Stimulated activated CD8-positive, alpha-beta memory T cell treated with anti-CD3 and anti-CD28 coated beads, Interleukin-12 subunit alpha, Interleukin-12 subunit beta, amount 100 ng/mL, for 24 hours (primary cell): Measurements from ENCODE around the gene CCL11.
"Not testable (repeated sequence)": the region's sequence is repeated elsewhere in the genome, so short reads cannot be mapped to it uniquely, and the experiment has no call there.

Source experiments
- DNase-seq: peaks from one replicate; pipeline ENCODE4 v3.0.0-alpha.2; 2020; ENCODE audit errors: extremely low read depth

The CCL11 gene

DNA sequence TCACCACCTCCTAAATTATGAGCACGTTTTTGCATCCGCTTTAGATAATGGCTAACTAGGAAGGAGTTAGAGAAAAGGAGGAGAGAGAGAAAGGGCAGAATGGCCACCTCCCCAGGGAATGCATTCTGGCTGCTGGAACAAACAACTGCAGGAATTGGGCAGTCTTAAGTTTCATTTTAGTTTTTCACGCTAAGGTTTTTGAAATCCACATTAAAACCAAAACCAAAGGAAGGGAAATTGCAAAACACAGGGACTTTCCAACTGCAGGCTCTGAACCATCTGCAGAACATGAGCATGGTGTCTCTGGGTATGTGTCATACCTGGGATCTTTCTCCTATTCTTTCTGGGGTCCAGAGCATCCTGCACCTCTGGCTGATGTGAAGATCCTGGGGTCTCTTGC lies 21.6 kb downstream of the CCL11 start:
- DNase-seq: no peak

- no peak for DNase-seq
Observed at GRCh38 chr17:34308371-34308770, 22.8 kb downstream of the CCL11 start.

GRCh38 chr17:34311291-34311690 lies 25.7 kb downstream of the CCL11 start:
- no peak for DNase-seq

DNA sequence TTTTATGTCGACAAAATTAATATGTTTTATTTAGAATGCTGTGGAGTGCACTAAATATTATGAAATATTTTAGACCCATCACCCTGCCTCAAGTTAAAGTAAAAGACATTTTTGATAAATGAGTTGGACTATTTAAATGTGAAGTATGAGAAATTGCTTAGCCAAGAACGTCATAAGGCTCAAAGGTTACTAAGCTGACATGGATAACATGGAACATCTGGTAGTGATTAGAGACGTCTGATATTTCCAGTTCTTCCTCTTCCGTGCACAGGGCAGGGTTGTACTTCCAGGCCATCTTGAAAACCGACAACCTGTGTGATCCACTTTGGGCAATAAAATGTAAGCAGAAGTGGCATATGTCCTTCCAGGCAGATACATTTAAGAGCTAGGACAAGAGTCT lies 26.5 kb downstream of the CCL11 start:
- no peak for DNase-seq

- DNase-seq: no peak
Observed at GRCh38 chr17:34313164-34313563, 27.6 kb downstream of the CCL11 start.

DNA sequence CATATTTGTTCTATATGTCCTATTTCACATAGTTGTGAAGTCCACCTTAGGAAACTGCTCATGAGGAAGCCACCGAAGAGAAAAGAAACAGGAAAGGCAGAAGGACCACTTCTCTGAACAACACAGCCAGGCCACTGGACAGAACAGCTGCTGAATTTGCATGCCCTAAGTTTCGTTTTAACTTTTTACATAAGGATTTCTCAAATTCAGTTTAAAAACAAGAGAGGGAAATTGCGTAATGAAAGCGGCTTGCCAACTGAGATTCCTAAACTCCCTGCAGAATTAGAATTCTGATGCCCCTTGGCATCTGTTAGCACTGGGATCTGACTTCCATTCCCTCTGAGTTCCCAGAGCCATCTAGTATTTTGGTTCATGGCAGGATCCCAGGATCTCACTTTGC lies 28.7 kb downstream of the CCL11 start:
- no peak for DNase-seq

GRCh38 chr17:34318474-34318873 lies 32.9 kb downstream of the CCL11 start:
- no peak for DNase-seq

GRCh38 chr17:34319039-34319483 lies 33.5 kb downstream of the CCL11 start, which contains the start of gene CCL8:
Gene CCL8, plus strand, starts transcription at chr17:34319435. Its CDS starts 67 bp downstream, at chr17:34319502.
- DNase-seq: no peak

- no peak for DNase-seq
Observed at GRCh38 chr17:34321964-34322363, 36.4 kb downstream of the CCL11 start.

DNA sequence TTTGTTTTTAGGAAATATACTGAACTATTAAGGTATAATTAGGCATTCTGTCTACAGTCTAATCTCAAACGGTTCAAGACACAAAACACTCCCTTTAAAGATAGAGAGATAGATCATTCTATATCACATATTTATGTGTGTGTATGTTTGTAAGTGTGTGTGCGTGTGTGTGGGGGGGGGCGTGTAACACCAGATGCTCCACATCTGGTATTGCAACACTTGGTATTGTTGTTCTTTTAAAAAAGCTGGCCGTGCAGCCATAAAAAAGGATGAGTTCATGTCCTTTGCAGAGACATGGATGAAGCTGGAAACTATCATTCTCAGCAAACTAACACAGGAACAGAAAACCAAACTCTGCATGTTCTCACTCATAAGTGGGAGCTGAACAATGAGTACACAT lies 42.0 kb downstream of the CCL11 start:
- DNase-seq: not testable (repeated sequence)

- no peak for DNase-seq
Observed at GRCh38 chr17:34337701-34338100, 52.2 kb downstream of the CCL11 start.
